IPS-15b (cell line): ENCODE data around the gene GRIK4.
A peak's percentile ranks its signal among the peaks of the same experiment; 100 is the strongest.
"Not testable (repeated sequence)": the region's sequence is repeated elsewhere in the genome, so short reads cannot be mapped to it uniquely, and the experiment has no call there.

Experiments used
- H3K27me3 ChIP-seq: one replicate; pipeline ENCODE4 v1.6.1; 2013; ENCODE audit warnings: low read length; ENCODE audit not compliant: control insufficient read depth, insufficient read depth
- H3K36me3 ChIP-seq: one replicate; pipeline ENCODE4 v1.6.1; 2013; ENCODE audit warnings: low read length; ENCODE audit not compliant: control insufficient read depth, insufficient read depth
- H3K4me1 ChIP-seq: one replicate; pipeline ENCODE4 v1.6.1; 2013; ENCODE audit warnings: mild to moderate bottlenecking, low read length; ENCODE audit not compliant: control insufficient read depth, insufficient read depth
- H3K4me3 ChIP-seq: one replicate; pipeline ENCODE4 v1.5.1; 2013; ENCODE audit warnings: low read depth, low read length
- H3K9ac ChIP-seq: one replicate; pipeline ENCODE4 v1.6.1; 2013; ENCODE audit warnings: low read depth, mild to moderate bottlenecking, low read length
- H3K9me3 ChIP-seq: one replicate; pipeline ENCODE4 v1.6.1; 2013; ENCODE audit warnings: mild to moderate bottlenecking, low read length; ENCODE audit not compliant: control insufficient read depth, insufficient read depth

Gene GRIK4

DNA sequence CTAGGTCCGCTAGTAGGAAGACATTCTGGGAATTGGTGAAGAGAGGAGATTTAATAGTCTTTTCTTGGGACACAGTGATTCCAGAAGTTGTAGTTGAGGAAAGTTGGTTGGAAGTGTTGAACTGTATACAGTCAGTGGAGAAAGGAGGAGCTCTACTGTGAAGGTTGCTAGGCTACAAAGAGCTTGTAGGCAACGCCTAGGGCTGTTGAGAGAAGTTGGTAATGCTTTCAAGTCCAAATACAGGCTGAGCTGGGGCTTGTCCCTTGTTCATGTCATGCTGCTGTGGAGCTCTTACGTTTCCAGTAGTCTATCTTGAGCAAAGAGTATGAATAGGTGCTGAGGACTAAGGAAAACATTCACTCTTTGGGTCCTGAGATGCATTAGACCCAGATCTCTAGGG is 513.4 kb downstream of the GRIK4 start:
- H3K4me3 ChIP-seq = peak overlapping the region; percentile 82
- H3K27me3 ChIP-seq = no peaks in the 10 kb centered on the region
- H3K4me1 ChIP-seq = peaks cover 11% of the 10 kb centered on the region
- H3K36me3 ChIP-seq = peaks cover 2% of the 10 kb centered on the region
- H3K9ac ChIP-seq = peak overlapping the region; percentile 76
- H3K9me3 ChIP-seq = no peaks in the 10 kb centered on the region

DNA sequence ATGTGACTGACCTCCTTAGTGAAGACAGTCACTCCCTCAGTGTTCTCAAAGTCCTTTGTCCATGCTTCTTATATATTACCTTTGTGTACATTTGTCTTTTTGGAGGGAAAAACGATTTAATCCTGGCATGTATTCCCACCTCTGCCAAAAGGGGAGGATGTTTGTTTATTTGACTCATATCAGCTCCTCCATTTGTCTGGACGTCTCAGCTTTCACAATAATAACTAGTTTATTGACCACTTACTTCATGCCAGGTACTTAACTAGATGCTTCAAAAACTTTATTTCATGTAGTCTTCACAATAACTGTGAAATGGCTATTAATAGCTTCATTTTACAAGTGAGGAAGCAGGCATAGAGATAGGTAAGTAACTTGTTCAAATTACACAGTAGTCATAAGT is 517.6 kb downstream of the GRIK4 start:
- Histone ChIP-seq H3K36me3 (peaks cover 1% of the 10 kb centered on the region), H3K4me3 (no peak overlapping the region), H3K4me1 (peaks cover 8% of the 10 kb centered on the region), H3K9me3 (no peaks in the 10 kb centered on the region), H3K9ac (no peak overlapping the region), H3K27me3 (no peaks in the 10 kb centered on the region)

DNA sequence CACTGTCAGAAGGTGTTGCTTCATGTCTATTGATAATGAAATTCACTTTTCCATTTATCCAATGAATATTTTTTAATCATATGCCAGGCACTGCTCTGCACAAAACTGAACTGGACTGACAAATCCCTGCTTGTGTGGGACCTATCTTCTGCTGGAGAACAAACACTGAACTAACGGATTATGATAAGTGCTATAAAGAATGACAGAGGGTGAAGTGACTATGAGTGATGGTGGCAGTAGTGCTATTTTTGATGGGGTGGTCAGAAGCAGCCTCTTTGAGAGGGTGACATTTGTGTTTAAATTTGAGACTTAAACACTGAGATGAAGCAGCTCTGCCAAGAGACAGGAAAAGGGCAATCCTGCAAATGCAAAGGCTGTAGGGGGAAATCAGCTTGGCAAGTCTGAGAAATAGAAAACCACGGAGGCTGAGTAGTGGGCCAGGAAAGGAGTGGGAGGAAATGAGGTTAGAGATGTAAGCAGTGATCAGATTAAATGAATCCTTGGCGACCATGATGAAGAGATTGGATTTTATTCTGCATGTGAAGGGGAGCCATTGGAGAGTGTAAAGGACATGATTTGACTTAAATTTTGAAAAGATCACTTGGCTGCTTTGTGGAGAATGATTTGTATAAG is 518.4 kb downstream of the GRIK4 start:
- no peak overlapping the region for H3K4me3 ChIP-seq
- no peaks in the 10 kb centered on the region for H3K36me3 ChIP-seq
- no peaks in the 10 kb centered on the region for H3K27me3 ChIP-seq
- no peak overlapping the region for H3K9ac ChIP-seq
- H3K9me3 ChIP-seq = no peaks in the 10 kb centered on the region
- peaks cover 4% of the 10 kb centered on the region for H3K4me1 ChIP-seq

DNA sequence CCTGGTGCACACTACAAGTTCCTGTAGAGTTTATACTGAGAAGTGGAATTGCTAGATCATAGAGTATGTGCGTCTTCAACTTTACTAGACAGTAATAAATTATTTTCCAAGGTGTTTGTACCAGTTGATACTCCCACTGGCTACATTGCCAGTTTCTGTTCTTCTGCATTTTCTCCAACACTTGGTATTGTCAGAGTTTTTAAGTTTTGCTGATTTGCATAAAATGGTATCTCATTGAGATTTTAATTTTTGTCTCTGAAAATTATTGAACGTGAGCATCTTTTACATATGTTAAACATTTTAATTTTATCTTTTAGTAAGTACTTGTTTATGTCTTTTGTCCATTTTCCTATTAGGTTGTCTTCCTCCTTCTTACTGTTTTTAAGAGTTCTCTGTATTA is 519.6 kb downstream of the GRIK4 start:
- Histone ChIP-seq H3K36me3 (no peaks in the 10 kb centered on the region), H3K9me3 (no peaks in the 10 kb centered on the region), H3K4me3 (no peak overlapping the region), H3K27me3 (no peaks in the 10 kb centered on the region), H3K4me1 (no peaks in the 10 kb centered on the region), H3K9ac (no peak overlapping the region)

DNA sequence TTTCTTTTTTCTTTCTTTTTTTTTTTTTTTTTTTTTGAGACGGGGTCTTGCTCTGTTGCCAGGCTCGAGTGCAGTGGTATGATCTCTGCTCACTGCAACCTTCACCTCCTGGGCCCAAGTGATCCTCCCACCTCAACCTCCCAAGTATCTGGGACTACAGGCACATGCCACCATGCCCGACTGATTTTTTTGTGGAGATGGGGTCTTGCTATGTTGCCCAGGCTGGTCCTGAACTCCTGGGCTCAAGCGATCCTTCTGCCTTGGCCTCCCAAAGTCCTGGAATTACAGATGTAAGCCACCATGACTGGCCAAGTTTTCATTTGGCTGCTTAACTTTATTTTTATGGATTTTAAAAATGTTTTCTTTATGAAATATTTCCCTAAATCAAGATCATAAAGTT is 520.1 kb downstream of the GRIK4 start:
- not testable (repeated sequence) for H3K4me1 ChIP-seq, H3K36me3 ChIP-seq, H3K4me3 ChIP-seq, H3K27me3 ChIP-seq, H3K9me3 ChIP-seq, H3K9ac ChIP-seq

DNA sequence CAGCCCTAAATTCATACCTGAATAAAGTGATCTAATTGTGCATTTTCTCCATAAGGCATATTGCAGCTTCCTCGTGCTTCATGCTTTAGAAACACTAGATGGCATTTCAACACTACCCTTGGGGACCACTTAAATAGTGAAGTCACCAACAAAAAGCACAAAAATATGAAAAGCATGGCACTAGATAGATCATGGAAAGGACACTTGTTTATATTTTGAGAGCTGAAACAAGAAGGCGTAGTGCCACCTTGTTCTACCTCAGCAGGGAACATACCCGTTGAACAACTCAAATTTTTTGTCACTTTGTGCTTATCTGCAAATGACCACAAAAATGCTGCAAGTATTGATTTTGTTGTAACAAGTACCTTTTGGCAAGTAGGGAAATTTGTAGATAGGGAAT is 521.0 kb downstream of the GRIK4 start:
- Histone ChIP-seq H3K9me3 (no peaks in the 10 kb centered on the region), H3K27me3 (no peaks in the 10 kb centered on the region), H3K4me1 (no peaks in the 10 kb centered on the region), H3K4me3 (no peak overlapping the region), H3K9ac (no peak overlapping the region), H3K36me3 (no peaks in the 10 kb centered on the region)

DNA sequence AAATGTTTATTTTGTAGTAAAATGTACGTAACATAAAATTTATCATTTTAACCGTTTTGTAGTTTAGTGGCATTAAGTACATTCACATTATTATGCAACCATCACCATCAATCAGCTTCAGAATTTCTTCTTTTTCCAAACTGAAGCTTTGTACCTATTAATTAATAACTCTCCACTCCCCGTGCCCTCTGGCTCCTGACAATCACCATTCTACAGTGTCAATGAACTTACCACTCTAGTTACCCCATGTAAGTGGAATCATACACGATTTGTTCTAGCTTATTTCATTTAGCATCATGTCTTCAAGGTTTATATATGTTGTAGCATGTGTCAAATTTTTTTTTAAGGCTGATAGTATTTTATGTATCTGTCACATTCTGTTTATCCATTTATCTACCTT is 522.1 kb downstream of the GRIK4 start:
- no peaks in the 10 kb centered on the region for H3K27me3 ChIP-seq
- no peaks in the 10 kb centered on the region for H3K36me3 ChIP-seq
- H3K4me1 ChIP-seq = no peaks in the 10 kb centered on the region
- H3K4me3 ChIP-seq = no peak overlapping the region
- H3K9ac ChIP-seq = no peak overlapping the region
- no peaks in the 10 kb centered on the region for H3K9me3 ChIP-seq

DNA sequence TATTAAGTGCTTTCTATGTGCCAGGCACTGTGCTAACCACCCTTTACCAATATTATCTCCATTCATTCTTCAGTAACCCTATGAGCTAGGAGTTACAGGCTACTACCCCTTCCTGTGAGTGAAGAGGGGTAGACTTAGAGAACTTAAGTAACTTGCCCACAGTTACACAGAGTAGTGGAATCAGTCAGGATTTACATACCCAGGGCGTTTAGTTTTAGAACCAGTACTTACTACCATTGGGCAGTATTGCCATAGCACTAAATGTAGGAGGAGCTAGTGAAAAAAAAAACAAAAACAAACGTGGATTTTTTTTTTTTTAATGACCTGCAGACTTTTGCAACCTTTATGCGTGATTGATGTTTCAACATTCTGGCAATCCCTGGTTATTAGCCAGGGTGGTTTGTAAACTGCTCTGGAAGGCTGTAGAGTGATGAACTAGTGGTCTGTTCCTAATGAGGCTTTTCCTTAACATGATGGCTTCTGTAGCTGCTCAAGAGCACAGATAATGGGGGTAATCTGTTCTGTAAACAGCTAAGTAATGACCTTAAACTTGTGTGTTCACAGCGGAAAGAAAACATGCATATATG is 523.7 kb downstream of the GRIK4 start:
- H3K9ac ChIP-seq = no peak overlapping the region
- H3K36me3 ChIP-seq = no peaks in the 10 kb centered on the region
- H3K9me3 ChIP-seq = no peaks in the 10 kb centered on the region
- no peak overlapping the region for H3K4me3 ChIP-seq
- H3K4me1 ChIP-seq = peaks cover 11% of the 10 kb centered on the region
- no peaks in the 10 kb centered on the region for H3K27me3 ChIP-seq

DNA sequence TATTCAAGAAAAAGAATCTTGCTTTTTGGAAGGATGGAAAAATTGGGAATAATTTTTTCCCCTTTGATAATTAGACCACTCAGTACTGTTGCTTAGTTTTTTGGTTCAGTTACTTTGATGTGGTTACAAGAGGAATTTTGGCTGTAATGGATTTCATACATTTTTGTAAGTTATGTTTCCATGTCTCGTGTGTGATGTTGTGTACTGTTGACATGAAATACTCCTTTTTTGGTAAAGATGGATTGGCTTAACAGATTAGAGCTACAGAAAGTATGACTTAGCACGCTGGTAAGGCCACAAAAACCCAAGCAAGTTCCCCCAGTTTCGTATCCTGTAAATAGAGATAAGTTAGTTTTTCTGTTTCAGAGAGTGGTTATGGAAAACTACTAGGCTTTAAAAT is 524.2 kb downstream of the GRIK4 start:
- Histone ChIP-seq H3K36me3 (no peaks in the 10 kb centered on the region), H3K9me3 (no peaks in the 10 kb centered on the region), H3K27me3 (no peaks in the 10 kb centered on the region), H3K9ac (no peak overlapping the region), H3K4me3 (no peak overlapping the region), H3K4me1 (peaks cover 15% of the 10 kb centered on the region)

DNA sequence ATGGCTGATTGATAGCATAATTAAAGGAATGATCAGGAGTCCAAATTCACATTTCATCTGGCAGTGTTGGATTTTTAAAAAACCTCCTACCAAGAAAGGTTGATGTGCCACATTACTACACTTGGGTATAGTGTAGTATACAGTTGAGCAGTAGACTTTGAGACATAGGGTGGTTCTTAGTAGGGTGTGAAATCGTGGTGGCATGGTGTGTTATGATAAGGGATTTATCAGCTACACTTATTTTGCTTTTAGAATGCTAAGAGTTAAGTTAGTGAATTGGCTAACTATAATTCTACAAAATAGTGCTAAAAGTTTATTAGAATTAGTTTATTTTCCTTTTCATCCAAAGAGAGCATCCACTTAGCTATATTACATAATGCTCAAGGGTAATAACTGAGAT is 525.5 kb downstream of the GRIK4 start:
- H3K4me1 ChIP-seq = peaks cover 24% of the 10 kb centered on the region
- H3K4me3 ChIP-seq = no peak overlapping the region

More for the DNA sequence above, 525.5 kb downstream of the GRIK4 start:
- H3K9ac ChIP-seq = no peak overlapping the region
- no peaks in the 10 kb centered on the region for H3K36me3 ChIP-seq
- no peaks in the 10 kb centered on the region for H3K9me3 ChIP-seq
- no peaks in the 10 kb centered on the region for H3K27me3 ChIP-seq
